GM12878 (cell line): ENCODE measurements around the gene TMEM109. TPM values are rescaled to one million over a fixed set of nuclear protein-coding genes. Genes with fewer than 3 reads are reported as not detected.

Experiments
- CEBPZ ChIP-seq: fragments of 150-350 bp; IDR thresholded peaks from 2 replicates; pipeline ENCODE4 v1.6.1; 2016; ENCODE audit warnings: low read depth, low read length
- CHD2 ChIP-seq: IDR thresholded peaks from 2 replicates; pipeline ENCODE4 v1.6.1; 2011; ENCODE audit warnings: low read depth, low read length, improper control_type of control experiment, borderline replicate concordance
- ESRRA ChIP-seq: IDR thresholded peaks from 2 replicates; pipeline ENCODE4 v1.6.1; 2012; ENCODE audit warnings: mild to moderate bottlenecking, low read length, improper control_type of control experiment
- FOXM1 ChIP-seq: IDR thresholded peaks from 2 replicates; pipeline ENCODE4 v1.6.1; 2012; ENCODE audit warnings: low read depth, mild to moderate bottlenecking, inconsistent platforms, low read length, moderate library complexity
- IKZF1 ChIP-seq: fragments of 450-650 bp; conservative IDR thresholded peaks from 2 replicates; pipeline ENCODE4 v1.6.1; 2017; ENCODE audit warnings: antibody characterized with exemption, mild to moderate bottlenecking
- IRF4 ChIP-seq: IDR thresholded peaks from 2 replicates; pipeline ENCODE4 v1.6.1; 2011; ENCODE audit warnings: low read depth, low read length
- KLF5 ChIP-seq: fragments of 450-650 bp; IDR thresholded peaks from 2 replicates; pipeline ENCODE4 v1.6.1; 2014; ENCODE audit warnings: mild to moderate bottlenecking; ENCODE audit not compliant: partially characterized antibody
- MEF2A ChIP-seq: IDR thresholded peaks from 2 replicates; pipeline ENCODE4 v1.6.1; 2011; ENCODE audit warnings: low read depth, mild to moderate bottlenecking, low read length, moderate library complexity; ENCODE audit not compliant: insufficient read depth
- MEF2B ChIP-seq: fragments of 450-650 bp; IDR thresholded peaks from 2 replicates; pipeline ENCODE4 v1.6.1; 2018; ENCODE audit warnings: mild to moderate bottlenecking, moderate library complexity; ENCODE audit not compliant: partially characterized antibody, poor library complexity, severe bottlenecking
- NFXL1 ChIP-seq: fragments of 450-650 bp; IDR thresholded peaks from 2 replicates; pipeline ENCODE4 v1.6.1; 2017; ENCODE audit warnings: antibody characterized with exemption, mild to moderate bottlenecking, borderline replicate concordance
- POU2F2 ChIP-seq: IDR thresholded peaks from 3 replicates; pipeline ENCODE4 v1.6.1; 2011; ENCODE audit warnings: low read depth, mild to moderate bottlenecking, low read length, borderline replicate concordance
- RB1 ChIP-seq: fragments of 450-650 bp; formaldehyde crosslinking; IDR thresholded peaks from 2 replicates; pipeline ENCODE4 v1.6.1; 2017; ENCODE audit warnings: mild to moderate bottlenecking, borderline replicate concordance
- RCOR1 ChIP-seq: conservative IDR thresholded peaks from 2 replicates; pipeline ENCODE4 v1.6.1; 2012; ENCODE audit warnings: low read depth, low read length, improper control_type of control experiment
- RFX5 ChIP-seq: IDR thresholded peaks from 2 replicates; pipeline ENCODE4 v1.6.1; 2011; ENCODE audit warnings: low read depth, low read length, improper control_type of control experiment
- SMARCA5 ChIP-seq: fragments of 450-650 bp; IDR thresholded peaks from 2 replicates; pipeline ENCODE4 v1.6.1; 2017; ENCODE audit warnings: mild to moderate bottlenecking
- ZBED1 ChIP-seq: IDR thresholded peaks from 2 replicates; pipeline ENCODE4 v1.6.1; 2016; ENCODE audit warnings: borderline replicate concordance
- ZNF24 ChIP-seq: fragments of 450-650 bp; IDR thresholded peaks from 2 replicates; pipeline ENCODE4 v1.6.1; 2017; ENCODE audit warnings: antibody characterized with exemption, mild to moderate bottlenecking
- ZNF274 ChIP-seq: IDR thresholded peaks from one replicate; pipeline ENCODE4 v1.8.0; 2011; ENCODE audit not compliant: insufficient read length, insufficient read depth
- ZNF592 ChIP-seq: fragments of 450-650 bp; IDR thresholded peaks from 2 replicates; pipeline ENCODE4 v1.6.1; 2017; ENCODE audit warnings: mild to moderate bottlenecking, moderate library complexity
- ZNF622 ChIP-seq: fragments of 450-650 bp; IDR thresholded peaks from 2 replicates; pipeline ENCODE4 v1.6.1; 2017; ENCODE audit warnings: mild to moderate bottlenecking, inconsistent platforms
- ZSCAN29 ChIP-seq: fragments of 450-650 bp; IDR thresholded peaks from 2 replicates; pipeline ENCODE4 v1.6.1; 2017; ENCODE audit warnings: mild to moderate bottlenecking, moderate library complexity
- polyA plus RNA-seq, 11 experiments: library from polyadenylated mRNA; depleted of rRNA in 4 of 11; unstranded in 6 of 11; stranded (reverse) in 5 of 11; fragments of >200 nt; fragmentation: Nextera tagmentation in 4 of 11; fragmentation: Illumina TruSeq in 1 of 11; extraction: Ambion mirVana in 4 of 11; extraction: Trizol in 1 of 11; gene quantifications; 1 replicate in 1 of 11; 2 replicates in 10 of 11; pipeline versions ENCODE4 v1.2.1 to v1.2.3, GENCODE V29; 2011 to 2016; ENCODE audit warnings: inconsistent platforms in 2 of 11, missing spikeins in 2 of 11, low read depth in 1 of 11
- total RNA-seq, 4 experiments: library from RNA; depleted of rRNA in 3 of 4; stranded (reverse); fragments of >200 nt in 3 of 4; fragmentation: Illumina TruSeq in 1 of 4; extraction: Trizol in 1 of 4; gene quantifications; 2 replicates each; pipeline versions ENCODE4 v1.2.1 to v1.2.3, GENCODE V29; 2013 to 2021
- TF ChIP-seq, protein P1 (sequence below): fragments of 450-650 bp; IDR thresholded peaks from 2 replicates; pipeline ENCODE4 v1.6.1; 2017; ENCODE audit warnings: low read depth, mild to moderate bottlenecking, moderate library complexity

TMEM109 gene
- total and polyA plus RNA-seq, 10 of the 15 experiments (the other 5 are each of a cell fraction or from before 2014, with no cell fraction given): 21.9 to 199 (median 85.2) TPM

GRCh38 chr11:60951904-60952741 is 38.2 kb downstream of the TMEM109 start, which contains the start of gene SLC15A3 (continued):
- TF ChIP-seq ZNF592 (no peak), IKZF1 (peak; percentile 99), ZSCAN29 (no peak), RFX5 (no peak), SMARCA5 (peak; percentile 6; the same call in 1 of the 2 replicates), IRF4 (peak; percentile 57), ZNF24 (no peak; the same call in 1 of the 2 replicates), ESRRA (no peak), MEF2A (peak; percentile 40; the same call in 1 of the 2 replicates), KLF5 (no peak), CHD2 (no peak), ZNF274 (no peak), MEF2B (peak; percentile 44), CEBPZ (no peak), ZBED1 (no peak), NFXL1 (no peak), ZNF622 (no peak), RB1 (no peak; the same call in 1 of the 2 replicates), RCOR1 (peak; percentile 17; the same call in 1 of the 2 replicates), FOXM1 (no peak), POU2F2 (peak; percentile 33; the same call in 1 of the 3 replicates)
- TF ChIP-seq, protein P1, sequence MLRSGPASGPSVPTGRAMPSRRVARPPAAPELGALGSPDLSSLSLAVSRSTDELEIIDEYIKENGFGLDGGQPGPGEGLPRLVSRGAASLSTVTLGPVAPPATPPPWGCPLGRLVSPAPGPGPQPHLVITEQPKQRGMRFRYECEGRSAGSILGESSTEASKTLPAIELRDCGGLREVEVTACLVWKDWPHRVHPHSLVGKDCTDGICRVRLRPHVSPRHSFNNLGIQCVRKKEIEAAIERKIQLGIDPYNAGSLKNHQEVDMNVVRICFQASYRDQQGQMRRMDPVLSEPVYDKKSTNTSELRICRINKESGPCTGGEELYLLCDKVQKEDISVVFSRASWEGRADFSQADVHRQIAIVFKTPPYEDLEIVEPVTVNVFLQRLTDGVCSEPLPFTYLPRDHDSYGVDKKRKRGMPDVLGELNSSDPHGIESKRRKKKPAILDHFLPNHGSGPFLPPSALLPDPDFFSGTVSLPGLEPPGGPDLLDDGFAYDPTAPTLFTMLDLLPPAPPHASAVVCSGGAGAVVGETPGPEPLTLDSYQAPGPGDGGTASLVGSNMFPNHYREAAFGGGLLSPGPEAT: peak; percentile 99
